ENCODE measurements around the gene CBFA2T3. TPM values are rescaled to one million over a fixed set of nuclear protein-coding genes. Genes with fewer than 3 reads are reported as not detected.

CBFA2T3 gene
- polyA plus RNA-seq, 10 donors = 9.4 to 19.0 (median 16.4) TPM

DNA sequence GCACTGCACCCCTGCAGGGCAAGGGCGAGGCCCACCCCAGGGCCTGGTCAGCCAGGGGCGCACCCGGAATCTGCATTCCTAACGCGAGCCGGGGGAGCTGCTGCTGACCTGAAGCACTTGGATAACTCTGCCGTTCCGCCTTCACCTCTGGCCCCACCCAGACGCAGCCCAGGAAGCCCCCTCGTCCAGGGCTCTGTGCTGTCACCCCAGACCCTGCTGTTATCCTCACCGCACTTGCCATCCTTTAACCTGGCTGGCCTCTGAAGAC lies 97.3 kb downstream of the CBFA2T3 start:
- DNase-seq = no peak

DNA sequence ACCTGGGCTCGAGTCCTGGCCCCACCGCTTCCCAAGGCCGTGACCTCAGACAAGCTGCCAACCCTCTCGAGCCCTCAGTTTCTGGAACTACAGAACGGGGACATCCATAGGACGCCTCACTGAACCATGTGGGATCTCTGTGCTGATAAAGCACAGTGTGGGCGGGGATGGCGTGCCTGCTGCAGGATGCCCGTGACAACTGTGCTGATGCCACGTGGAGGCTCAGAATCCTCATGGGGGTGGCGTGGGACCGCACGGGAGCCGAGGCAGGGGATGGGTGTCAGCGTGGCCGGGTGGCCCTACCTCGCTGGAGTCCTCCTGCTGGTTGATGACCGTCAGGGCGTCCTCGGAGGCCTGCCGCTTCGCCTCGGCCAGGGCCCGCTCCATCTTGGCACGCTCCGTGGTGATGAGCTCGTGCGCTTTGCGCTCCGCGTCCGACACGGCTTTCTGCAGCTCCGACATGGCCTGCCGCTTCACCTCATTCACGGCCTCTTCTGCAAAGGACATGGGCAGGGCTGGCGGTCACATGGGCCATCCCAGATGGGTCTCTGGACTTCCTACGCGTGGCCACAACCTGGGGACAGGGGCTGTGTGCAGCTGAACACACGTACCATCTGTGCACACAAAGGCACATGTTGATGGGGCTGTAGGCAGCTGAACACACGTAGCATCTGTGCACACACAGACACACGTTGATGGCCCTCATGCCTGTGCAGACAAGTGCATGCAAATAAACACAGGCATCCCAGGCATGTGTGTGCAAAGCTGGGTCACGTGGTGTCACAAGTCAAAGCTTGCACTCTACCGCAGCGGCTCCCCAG lies 97.8 kb downstream of the CBFA2T3 start:
- no peak for DNase-seq

DNA sequence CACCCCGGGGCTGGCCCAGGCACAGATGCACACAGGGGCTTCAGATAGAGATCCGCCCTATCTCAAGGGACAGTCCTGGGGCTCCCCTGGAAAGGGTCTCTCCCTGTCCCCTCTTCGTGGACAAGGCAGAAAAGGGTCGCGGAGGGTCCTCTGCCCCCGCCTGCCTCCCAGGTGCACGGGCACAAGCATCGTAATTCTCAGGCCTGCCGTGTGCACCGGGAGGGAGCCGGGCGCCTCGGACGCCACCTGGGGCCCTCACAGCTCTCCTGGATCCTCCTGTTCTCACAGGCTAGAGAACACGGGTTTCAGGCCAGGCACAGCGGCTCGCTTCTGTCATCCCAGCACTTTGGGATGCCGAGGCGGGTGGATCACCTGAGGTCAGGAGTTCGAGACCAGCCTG lies 98.7 kb downstream of the CBFA2T3 start:
- no peak for DNase-seq

DNA sequence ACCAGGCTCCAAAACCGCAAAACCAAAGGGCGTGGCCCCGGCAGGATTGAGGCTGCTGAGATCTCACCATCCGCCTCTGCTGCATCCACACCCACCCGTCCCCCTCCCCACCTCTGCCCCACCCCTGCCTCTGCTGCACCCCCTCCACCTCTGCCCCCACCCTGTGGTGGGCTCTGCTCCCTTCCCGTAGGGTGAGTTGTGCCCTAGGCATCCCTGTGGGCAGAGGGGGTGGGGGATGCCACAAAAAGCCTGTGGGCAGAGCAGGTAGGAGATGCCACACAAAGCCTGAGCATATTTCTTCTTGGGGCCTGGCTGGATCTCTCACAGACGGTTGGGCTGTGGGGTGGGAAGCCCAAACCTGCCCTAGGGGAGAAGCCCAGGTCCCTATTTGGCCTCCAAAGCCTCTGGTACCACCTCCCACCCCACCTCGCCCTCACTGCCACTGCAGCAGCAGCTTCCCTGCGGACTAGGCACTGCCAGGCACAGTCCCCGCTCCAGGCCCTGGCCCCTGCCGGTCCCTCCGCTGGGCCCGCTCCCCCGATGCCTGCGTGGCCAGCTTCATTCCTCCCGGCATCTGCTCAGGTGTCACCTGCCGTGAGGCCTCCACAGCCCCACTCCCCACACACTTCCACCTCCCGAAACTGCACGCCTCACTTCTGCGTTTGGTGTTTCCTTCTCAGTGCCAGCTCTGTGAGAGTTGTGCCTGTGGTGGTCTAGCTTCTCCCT lies 99.3 kb downstream of the CBFA2T3 start:
- no peak for DNase-seq

DNA sequence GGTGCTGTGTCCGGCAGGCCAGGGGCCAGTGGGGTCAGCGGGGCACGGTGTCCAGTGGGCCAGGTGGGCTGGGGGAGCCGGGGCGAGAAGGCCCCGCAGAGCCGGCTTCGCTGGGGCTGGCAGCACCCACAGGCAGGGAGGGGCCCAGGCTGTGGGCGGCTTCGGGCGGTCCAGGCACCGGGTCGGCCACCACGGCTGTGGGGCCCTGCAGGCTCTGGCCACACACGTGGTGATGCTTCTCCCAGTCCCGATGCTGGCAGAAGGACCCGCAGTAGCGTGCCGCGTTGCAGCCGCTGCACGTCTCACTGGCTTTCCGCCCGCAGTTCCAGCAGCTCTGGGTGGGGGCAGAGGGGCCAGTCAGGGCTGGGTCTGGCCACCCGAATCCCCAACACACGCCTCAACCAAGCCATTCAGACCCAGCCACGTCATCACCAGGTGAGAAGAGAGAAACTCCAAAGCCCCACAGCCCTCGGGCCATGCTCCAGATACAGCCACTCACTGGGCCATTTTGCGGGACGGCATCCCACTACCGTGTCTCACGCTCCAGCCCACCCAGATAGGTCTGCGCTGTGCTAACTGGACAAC lies 100.0 kb downstream of the CBFA2T3 start:
- DNase-seq = no peak

DNA sequence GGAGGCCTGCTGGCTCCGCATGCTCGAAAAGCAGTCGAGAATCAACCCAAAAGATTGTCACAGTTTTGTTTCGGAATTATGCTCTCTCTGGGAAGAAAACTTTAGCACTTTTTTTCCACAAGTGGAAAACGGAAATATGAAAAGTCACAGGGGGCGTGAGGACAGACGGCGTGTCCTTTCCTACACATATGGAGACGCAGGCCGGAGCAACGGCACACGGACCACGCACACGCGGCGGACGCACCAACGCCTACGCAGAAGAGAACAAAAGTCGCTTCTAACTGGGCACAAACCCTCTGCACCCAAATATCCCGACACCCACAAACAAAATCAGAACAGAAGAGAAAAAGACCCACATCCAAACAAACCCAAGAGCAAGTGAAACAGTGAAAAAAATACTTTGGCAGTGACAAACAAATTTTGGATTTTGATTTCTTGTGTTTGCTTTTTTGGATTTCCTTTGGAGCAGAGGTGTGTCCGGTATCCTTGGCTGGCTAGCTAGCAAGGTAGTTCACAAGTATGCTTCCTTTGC lies 101.2 kb downstream of the CBFA2T3 start:
- DNase-seq = no peak

DNA sequence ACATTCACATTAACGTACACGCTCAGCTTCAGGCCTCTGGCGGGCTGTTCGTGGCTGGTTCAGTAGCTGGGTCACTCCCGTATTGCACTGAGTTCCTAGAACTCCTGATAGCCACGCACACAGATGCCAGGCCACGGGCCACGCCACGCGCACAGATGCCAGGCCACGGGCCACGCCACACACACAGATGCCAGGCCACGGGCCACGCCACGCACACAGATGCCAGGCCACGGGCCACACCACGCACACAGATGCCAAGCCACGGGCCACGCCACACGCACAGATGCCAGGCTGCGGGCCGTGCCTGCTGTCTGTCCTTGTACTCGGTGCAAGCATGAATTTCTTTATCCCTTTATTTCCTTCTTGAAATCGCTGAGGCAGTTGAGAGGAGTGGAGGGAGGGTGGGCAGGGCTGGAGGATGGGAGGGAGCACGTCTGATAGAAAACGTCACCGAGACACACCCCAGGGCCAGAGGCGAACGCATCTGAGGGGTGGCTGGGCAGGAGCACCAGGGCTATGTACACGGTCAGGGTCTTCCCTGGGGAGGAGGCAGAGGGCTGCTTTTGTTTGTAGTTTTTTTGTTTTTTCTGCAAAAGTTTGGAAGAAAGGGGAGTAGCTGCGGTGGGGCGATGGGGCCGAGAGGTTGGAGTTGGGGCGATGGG lies 101.9 kb downstream of the CBFA2T3 start:
- DNase-seq = no peak

DNA sequence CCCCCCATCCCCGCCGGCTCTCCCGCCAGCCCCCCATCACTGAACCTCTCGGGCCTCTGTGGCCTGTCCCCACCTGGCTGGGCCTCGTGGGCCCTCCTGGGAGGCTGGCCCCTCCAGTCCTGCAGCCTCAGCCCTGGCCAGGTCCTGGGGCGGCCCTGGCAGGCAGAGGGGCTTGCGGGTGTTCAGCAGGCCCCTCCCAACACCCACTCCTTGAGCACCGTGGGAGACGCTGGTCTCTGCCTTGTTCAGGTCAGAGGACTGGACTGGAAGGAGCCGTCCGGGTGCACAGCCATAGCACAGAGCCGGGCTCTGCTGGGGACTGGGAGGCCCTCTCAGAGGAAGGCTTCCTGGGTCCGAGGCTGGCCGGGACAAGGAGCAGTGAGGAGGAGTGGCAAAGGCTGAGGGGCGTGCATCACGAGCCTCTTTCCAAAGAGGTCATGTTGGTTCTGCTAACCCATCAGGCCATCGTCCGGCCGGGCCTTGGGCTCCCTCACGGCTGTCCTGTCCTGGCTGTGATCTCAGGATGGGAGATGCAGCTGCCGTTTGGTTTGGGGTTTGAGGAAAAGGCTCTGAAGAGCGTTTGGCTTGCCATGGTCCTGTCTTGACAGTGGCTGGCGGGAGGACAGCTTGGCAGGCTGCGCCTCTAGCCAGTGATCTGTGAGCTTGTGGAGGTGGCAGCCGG lies 104.2 kb downstream of the CBFA2T3 start:
- DNase-seq = no peak

DNA sequence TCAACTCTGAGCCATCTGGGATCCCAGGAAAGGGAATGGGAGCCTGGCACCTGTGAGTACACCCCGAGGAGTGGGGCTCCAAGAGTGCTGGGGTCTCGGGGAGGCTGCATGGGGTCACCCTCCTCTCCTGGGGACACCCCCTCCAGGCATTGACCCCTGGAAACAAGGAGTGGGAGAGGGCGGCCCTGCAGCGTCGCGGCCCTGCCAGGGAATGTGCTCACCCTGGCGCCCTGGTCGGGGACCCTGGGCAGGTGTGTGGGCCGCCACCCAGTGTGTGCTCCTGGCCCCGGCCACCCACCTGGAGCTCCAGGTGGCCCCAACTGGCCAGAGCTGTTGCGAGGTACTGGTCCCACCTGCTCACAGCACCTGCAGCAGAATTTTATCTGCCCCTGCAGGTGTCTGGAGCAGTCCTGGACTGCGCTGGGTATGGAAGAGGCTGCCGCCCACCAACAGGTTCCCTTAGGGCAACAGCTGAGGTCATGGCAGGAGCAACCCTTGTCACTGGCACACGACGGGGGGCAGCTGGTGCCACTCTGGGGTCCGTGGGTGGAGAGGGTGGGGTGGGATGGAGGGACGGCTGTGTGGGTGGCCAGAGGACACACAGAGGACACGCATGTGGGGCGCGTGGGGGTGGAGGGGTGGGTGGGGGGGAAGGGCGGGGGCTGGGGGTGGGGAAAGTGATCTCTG lies 105.1 kb downstream of the CBFA2T3 start:
- no peak for DNase-seq

DNA sequence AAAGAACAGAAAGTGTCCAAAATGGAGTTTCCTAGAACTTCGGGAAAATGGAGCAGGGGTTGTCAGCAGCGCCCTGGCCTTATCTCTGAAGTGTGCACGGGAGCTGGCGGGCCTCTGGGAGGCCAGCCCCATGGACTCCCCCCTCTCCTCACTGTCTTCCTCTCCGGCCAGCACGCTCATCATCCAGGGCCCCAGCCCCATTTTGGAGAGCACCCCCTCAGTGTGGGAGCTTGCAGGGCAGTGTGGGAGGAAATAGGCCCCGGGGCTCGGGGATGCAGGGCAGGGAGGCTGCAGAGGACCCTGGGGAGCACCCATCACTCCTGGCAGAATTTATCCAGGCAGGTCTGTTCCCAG lies 105.7 kb downstream of the CBFA2T3 start:
- no peak for DNase-seq

DNA sequence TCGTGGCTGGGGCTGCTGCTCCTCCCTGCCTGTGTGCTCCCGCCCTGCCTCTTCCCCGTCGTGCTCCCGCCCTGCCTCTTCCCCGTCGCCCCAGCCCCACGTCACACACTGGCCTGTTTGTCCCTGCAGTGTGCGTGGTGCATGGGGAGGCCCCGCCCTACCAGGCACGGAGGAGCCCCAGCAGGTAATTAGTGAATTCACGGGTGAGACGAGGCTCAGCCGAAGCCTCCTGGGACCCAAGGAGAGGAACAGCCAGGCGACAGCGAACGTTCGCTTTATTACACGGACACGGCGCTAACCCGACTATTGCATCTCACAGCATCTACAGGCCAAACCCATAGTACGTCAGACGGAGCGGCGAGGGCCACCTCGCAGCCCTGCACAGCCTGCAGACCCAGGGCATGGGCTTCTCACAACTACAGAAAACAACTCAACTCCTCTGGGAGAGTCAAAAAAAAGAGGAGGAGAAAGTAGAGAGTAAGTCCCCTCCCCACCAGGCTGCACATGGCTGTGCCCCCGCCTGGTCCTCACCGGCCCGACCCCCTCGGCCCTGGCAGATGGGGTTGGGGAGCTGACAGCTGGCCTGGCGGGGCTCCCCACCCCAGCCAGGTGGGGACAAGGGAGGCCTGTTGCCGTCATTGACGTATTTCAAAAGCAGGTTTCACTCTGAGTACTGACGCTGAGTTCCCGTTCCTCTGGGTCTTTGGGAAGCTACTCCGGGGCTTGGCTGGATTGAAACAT lies 106.2 kb downstream of the CBFA2T3 start:
- DNase-seq = peak in 1 of 3 donors; percentile 54

DNA sequence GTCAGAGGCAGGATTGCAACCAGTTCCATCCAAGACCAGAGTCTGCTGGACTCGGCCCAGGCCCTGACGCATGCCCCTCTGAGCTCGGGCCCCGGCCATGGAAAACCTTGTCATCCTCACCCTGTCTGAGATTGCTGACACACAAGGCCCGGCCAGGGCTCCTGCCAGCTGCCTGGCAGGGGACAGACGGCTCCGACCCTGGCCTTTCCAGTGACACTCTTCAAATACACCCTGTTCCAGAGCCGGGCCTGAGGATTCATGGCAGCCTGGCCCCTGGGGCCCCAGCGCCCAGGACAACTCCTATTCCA lies 107.4 kb downstream of the CBFA2T3 start:
- no peak for DNase-seq

DNA sequence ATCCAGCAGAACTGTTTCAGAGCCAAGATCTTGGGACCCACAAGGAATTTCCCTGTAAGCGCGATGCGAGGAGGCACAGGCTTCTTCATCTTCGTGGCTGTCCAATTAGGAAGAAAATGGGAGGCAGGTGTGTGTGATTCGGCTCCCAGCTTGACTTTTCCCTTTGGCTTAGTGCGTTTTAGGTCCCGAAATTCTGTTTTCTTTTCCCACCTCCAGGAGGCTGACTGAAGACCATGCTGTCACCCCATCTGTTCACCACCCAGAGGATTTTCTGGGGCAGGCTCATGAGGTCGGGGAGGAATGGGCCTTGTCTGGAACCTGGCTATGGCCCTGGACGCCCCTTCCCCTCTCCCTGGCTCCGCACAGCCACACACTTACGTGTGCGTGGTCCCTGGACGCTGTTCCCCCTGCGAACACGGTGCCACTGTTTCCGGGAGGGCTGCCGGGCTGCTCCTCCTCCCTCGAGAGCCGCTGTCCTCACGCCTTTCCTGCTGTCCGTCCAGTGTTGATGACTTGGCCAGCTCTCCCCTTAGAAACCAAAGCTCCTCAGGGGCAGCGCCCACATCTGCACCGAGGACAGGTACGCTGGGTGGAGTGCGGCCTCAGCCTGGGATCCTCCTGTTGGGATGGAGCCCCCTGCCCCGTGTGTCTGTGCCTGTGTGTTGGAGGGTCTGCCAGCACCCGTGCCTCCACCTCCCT lies 107.9 kb downstream of the CBFA2T3 start:
- DNase-seq = no peak

DNA sequence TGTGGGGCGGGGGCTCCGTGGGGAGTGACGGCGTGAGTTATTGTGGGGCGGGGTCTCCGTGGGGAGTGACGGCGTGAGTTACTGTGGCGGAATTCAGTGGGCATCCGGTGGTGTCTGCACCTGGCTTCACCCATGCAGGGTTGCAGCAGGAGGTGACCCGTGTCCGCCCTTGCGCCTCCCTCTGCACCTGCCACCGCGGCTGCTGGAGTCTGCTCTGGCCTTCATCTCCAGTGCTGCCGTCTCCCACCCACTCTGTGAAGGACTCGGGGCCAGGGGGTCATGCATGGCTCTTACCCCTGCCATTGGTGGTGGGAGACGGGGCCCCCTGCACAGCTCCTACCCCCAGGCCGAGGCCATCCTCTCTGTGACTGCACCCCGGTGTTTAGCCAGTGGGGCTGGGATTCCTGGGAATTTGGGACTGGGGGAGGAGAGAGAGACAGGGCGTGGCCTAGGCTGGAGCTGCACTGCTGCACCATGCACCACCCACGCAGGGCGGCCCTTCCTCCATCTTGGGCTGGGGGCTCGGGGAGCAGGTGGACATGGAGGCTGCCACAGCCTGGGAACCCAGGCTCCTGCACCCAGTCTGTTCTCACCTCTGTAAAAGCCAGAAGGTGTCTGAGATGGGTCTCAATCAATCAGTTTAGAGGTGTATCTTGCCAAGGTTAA lies 109.3 kb downstream of the CBFA2T3 start:
- DNase-seq = no peak

DNA sequence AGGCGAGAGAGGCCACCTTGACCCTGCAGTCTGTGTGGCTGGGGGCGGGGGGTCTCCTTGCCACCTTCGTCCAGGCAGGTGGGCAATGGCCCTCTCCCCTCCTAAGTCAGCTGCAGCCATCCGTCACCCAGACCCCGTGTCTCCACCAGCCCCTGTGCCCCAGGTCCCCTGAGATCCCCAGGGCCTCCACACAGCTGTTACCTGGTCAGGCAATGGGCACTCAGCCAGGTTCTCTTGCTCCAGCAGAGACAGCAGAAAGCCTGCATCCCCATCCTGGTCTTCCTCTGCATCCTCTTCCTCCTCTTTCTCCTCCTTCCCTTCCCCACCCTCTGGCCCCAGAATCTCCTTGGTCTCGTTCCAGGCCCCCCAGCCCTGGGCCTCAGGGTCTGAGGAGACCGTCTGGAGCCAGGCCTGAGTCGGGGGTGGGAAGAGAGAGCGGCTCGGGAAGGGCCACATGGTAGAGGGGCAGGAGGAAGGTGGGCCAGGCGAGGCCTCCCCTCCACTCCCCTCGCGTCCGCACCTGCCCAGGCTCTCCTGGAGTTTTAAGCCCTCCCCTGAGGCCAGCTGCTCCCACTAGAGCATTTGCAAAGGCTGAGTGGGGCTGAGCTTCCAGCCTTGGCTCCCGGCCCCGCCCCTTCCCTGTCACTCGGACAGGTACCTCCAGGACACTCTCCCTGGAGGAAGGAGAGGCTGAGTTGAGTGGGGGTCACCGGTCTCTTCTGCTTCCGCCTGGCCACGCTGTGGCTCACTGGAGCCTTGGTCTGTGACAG lies 110.7 kb downstream of the CBFA2T3 start, which contains the start of gene PABPN1L:
Gene PABPN1L (minus strand): TSS at position 510 of the 770 bp plus-strand sequence. CDS start 54 bp downstream, at position 456.
- DNase-seq = no peak

DNA sequence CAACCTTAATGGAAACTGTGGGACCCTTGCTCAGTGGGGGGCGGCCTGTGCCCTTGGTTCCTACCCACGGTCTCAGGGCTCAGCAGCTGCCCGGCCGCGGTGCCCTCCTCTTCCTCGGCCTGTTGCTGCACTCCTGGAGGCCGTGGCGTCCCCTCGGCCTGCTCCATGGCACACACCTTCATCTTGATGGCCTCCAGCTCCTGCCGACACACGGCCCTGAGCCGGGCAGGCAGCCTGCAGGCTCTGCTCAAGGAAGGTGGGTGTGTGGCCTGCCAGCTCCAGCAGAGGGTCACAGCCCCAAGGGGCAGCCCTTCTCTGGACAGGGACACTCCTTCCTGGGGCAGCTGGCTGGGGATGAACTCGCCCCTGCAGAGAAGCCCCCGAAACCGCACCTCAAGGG lies 111.3 kb downstream of the CBFA2T3 start:
- DNase-seq = no peak

DNA sequence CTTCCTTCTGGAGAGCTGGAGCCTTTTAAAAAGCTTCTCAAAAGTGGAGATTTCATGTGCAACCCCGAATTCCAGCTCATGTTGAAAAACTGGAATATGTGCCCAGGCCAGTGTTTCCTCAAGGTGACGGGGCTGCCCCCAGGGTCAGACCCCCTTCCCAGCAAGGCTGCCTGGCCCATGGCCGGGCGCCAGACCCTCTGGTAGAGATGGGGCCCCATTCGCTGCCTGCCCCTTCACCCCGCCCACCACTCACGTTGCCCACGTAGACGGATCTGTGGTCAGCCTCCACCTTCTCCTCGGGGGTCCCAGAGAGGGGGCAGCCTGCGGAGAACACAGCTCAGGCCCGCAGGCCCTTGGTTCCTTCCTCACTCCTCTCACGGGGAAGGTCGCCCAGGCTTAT lies 111.7 kb downstream of the CBFA2T3 start:
- no peak for DNase-seq

DNA sequence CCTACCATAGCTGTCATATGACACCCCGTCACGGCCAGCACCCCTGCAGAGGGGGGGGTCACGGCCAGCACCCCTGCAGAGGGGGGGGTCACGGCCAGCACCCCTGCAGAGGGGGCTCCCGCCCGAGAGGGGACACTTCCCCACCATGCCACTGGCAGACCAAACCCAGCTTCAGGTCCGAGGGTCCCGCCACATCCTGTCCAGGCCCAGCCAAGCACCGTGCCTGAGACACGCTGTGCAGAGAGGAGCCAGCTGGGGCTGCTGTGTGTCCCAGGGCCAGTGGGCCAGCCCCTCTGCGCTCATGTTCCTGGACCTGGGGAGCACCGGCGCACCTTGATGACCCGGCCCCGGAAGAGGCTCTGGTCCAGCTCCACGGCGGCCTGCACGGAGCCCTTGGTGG lies 112.5 kb downstream of the CBFA2T3 start:
- no peak for DNase-seq

DNA sequence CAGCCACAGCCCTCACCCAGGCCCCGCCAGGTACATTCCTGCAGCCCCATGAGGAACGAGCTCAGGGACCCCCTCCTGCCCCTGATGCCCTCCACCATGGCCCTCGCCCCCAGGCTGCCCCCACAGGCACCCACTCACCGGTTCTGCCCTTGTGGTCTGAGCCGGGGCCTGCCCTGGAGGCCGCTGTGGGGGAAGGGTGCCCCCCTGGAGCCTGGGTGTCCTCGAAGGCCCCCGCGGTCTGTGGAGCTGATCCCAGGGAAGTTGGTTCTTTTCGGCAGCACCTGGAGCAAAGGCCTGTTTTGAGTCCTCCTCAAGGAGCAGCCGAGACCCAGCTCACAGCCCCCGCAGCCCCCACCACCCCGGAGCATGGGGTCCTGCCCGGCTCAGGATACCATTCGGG lies 112.9 kb downstream of the CBFA2T3 start:
- DNase-seq = no peak
